Activated CD8-positive, alpha-beta memory T cell treated with anti-CD3 and anti-CD28 coated beads, Interleukin-2, amount 10 ng/mL, durations not matched to agents 7 days and 5 days (primary cell): ENCODE measurements around the gene OGFR. TPM values are rescaled to one million over a fixed set of nuclear protein-coding genes. Genes with fewer than 3 reads are reported as not detected.

ENCODE experiments used
- ATAC-seq: fragments of 150-1000 bp; cut with Tn5 transposase; one replicate; pipeline ENCODE4 v1.10.0; 2021; ENCODE audit warnings: moderate library complexity
- CTCF ChIA-PET: fragments of 350-600 bp; sonication (Branson Sonifier 250); formaldehyde crosslinking; loops from one replicate; lab custom pipeline; 2021; ENCODE audit warnings: antibody characterized with exemption; lab: Charles Lee
- DNase-seq: peaks from one replicate; pipeline ENCODE4 v3.0.0-alpha.2; 2020
- H3K27ac Mint-ChIP-seq: one replicate; pipeline ENCODE4 v1.8.0; 2021; ENCODE audit warnings: mild to moderate bottlenecking, mixed read lengths
- H3K27me3 Mint-ChIP-seq: one replicate; pipeline ENCODE4 v1.8.0; 2021; ENCODE audit warnings: mixed read lengths
- H3K36me3 Mint-ChIP-seq: one replicate; pipeline ENCODE4 v1.8.0; 2021; ENCODE audit warnings: mild to moderate bottlenecking, mixed read lengths
- H3K4me1 Mint-ChIP-seq: one replicate; pipeline ENCODE4 v1.8.0; 2021; ENCODE audit warnings: mixed read lengths
- H3K4me3 Mint-ChIP-seq: one replicate; pipeline ENCODE4 v1.8.0; 2021; ENCODE audit warnings: mild to moderate bottlenecking, moderate library complexity, mixed read lengths
- H3K9me3 Mint-ChIP-seq: one replicate; pipeline ENCODE4 v1.8.0; 2022; ENCODE audit warnings: low read depth, mixed read lengths
- total RNA-seq, 2 experiments: library from RNA; stranded (reverse); gene quantifications; one replicate each; pipeline ENCODE4 v1.2.3, GENCODE V29; 2021

OGFR gene
- total RNA-seq, 2 experiments from 2014 or later, result 87.8 to 91.0 TPM

- DNase-seq (no peak), ATAC-seq (no peak)
- Mint-ChIP-seq H3K27ac (no peak overlapping the region), H3K4me1 (no peaks in the 10 kb centered on the region), H3K36me3 (no peaks in the 10 kb centered on the region), H3K27me3 (peaks cover 29% of the 10 kb centered on the region), H3K9me3 (no peaks in the 10 kb centered on the region), H3K4me3 (no peak overlapping the region)
- CTCF ChIA-PET, result interaction anchor here (1.1 kb wide), 1 partner anchor 11 kb away, joined by 4 read pairs; no protein-coding TSS in a partner anchor
These were observed 15.0 kb downstream of the OGFR start for GRCh38 chr20:62819494-62820174.

GRCh38 chr20:62820208-62820961, 15.8 kb downstream of the OGFR start:
- H3K27me3 Mint-ChIP-seq, result peaks cover 22% of the 10 kb centered on the region
- H3K36me3 Mint-ChIP-seq, result no peaks in the 10 kb centered on the region
- ATAC-seq, result no peak
- no peak overlapping the region for H3K4me3 Mint-ChIP-seq
- no peaks in the 10 kb centered on the region for H3K9me3 Mint-ChIP-seq
- no peak overlapping the region for H3K27ac Mint-ChIP-seq
- no peak for DNase-seq
- CTCF ChIA-PET, result interaction anchor here (1.1 kb wide), 1 partner anchor 12 kb away, joined by 4 read pairs; no protein-coding TSS in a partner anchor
- no peaks in the 10 kb centered on the region for H3K4me1 Mint-ChIP-seq

GRCh38 chr20:62820962-62821725, 16.5 kb downstream of the OGFR start:
- Mint-ChIP-seq H3K4me3 (no peak overlapping the region), H3K36me3 (no peaks in the 10 kb centered on the region), H3K9me3 (no peaks in the 10 kb centered on the region), H3K27ac (no peak overlapping the region), H3K27me3 (peaks cover 15% of the 10 kb centered on the region), H3K4me1 (no peaks in the 10 kb centered on the region)
- ATAC-seq, result no peak
- no peak for DNase-seq
- CTCF ChIA-PET, result no interaction called here

GRCh38 chr20:62821726-62822210, 17.1 kb downstream of the OGFR start:
- no peak for DNase-seq
- CTCF ChIA-PET, result interaction anchor here (1.4 kb wide), 1 partner anchor 13 kb away, joined by 11 read pairs; no protein-coding TSS in a partner anchor
- H3K27ac Mint-ChIP-seq, result no peak overlapping the region
- no peaks in the 10 kb centered on the region for H3K9me3 Mint-ChIP-seq
- H3K4me3 Mint-ChIP-seq, result no peak overlapping the region
- no peak for ATAC-seq
- no peaks in the 10 kb centered on the region for H3K4me1 Mint-ChIP-seq
- H3K27me3 Mint-ChIP-seq, result peaks cover 10% of the 10 kb centered on the region
- H3K36me3 Mint-ChIP-seq, result no peaks in the 10 kb centered on the region

GRCh38 chr20:62822239-62822787, 17.7 kb downstream of the OGFR start:
- no peaks in the 10 kb centered on the region for H3K36me3 Mint-ChIP-seq
- peaks cover 10% of the 10 kb centered on the region for H3K27me3 Mint-ChIP-seq
- DNase-seq, result no peak
- no peaks in the 10 kb centered on the region for H3K9me3 Mint-ChIP-seq
- CTCF ChIA-PET, result interaction anchor here (0.6 to 1.4 kb wide), 6 partner anchors 14 to 187 kb away, joined by 3 to 11 read pairs (median 3); no protein-coding TSS in a partner anchor
- no peaks in the 10 kb centered on the region for H3K4me1 Mint-ChIP-seq
- no peak for ATAC-seq
- H3K27ac Mint-ChIP-seq, result no peak overlapping the region
- H3K4me3 Mint-ChIP-seq, result no peak overlapping the region

- Mint-ChIP-seq H3K27ac (no peak overlapping the region), H3K9me3 (no peaks in the 10 kb centered on the region), H3K27me3 (peaks cover 6% of the 10 kb centered on the region), H3K36me3 (no peaks in the 10 kb centered on the region), H3K4me3 (no peak overlapping the region), H3K4me1 (no peaks in the 10 kb centered on the region)
- peak; percentile 73 for DNase-seq
- CTCF ChIA-PET, result interaction anchor here (0.6 to 1.4 kb wide), 6 partner anchors 15 to 186 kb away, joined by 3 to 11 read pairs (median 3); no protein-coding TSS in a partner anchor
- peak; percentile 69 for ATAC-seq
These were observed 18.4 kb downstream of the OGFR start for GRCh38 chr20:62822788-62823651.

GRCh38 chr20:62823688-62824475, 19.2 kb downstream of the OGFR start:
- CTCF ChIA-PET, result interaction anchor here (1.3 to 1.4 kb wide), 2 partner anchors 25 to 30 kb away, joined by 3 to 4 read pairs; no protein-coding TSS in a partner anchor
- H3K27ac Mint-ChIP-seq, result no peak overlapping the region
- H3K4me1 Mint-ChIP-seq, result no peaks in the 10 kb centered on the region
- no peak overlapping the region for H3K4me3 Mint-ChIP-seq
- H3K27me3 Mint-ChIP-seq, result no peaks in the 10 kb centered on the region
- no peaks in the 10 kb centered on the region for H3K36me3 Mint-ChIP-seq
- no peaks in the 10 kb centered on the region for H3K9me3 Mint-ChIP-seq
- no peak for DNase-seq
- ATAC-seq, result no peak

GRCh38 chr20:62824476-62825332, 20.1 kb downstream of the OGFR start:
- H3K4me1 Mint-ChIP-seq, result no peaks in the 10 kb centered on the region
- no peaks in the 10 kb centered on the region for H3K9me3 Mint-ChIP-seq
- no peak for DNase-seq
- no peak overlapping the region for H3K4me3 Mint-ChIP-seq
- H3K27ac Mint-ChIP-seq, result no peak overlapping the region
- no peaks in the 10 kb centered on the region for H3K36me3 Mint-ChIP-seq
- CTCF ChIA-PET, result interaction anchor here (0.8 kb wide), 1 partner anchor 16 kb away, joined by 3 read pairs; no protein-coding TSS in a partner anchor
- H3K27me3 Mint-ChIP-seq, result no peaks in the 10 kb centered on the region
- ATAC-seq, result peak; percentile 51

GRCh38 chr20:62825333-62825985, 20.8 kb downstream of the OGFR start:
- DNase-seq (no peak), ATAC-seq (no peak)
- Mint-ChIP-seq H3K9me3 (no peaks in the 10 kb centered on the region), H3K4me1 (no peaks in the 10 kb centered on the region), H3K36me3 (no peaks in the 10 kb centered on the region), H3K4me3 (no peak overlapping the region), H3K27ac (no peak overlapping the region), H3K27me3 (no peaks in the 10 kb centered on the region)
- CTCF ChIA-PET, result interaction anchor here (0.8 kb wide), 1 partner anchor 17 kb away, joined by 3 read pairs; no protein-coding TSS in a partner anchor

GRCh38 chr20:62825986-62826645, 21.5 kb downstream of the OGFR start:
- DNase-seq (no peak), ATAC-seq (no peak)
- Mint-ChIP-seq H3K4me1 (no peaks in the 10 kb centered on the region), H3K9me3 (no peaks in the 10 kb centered on the region), H3K4me3 (no peak overlapping the region), H3K27me3 (no peaks in the 10 kb centered on the region), H3K27ac (no peak overlapping the region), H3K36me3 (no peaks in the 10 kb centered on the region)
- CTCF ChIA-PET, result no interaction called here
